ENCODE results near the gene HDAC1. TPM values are rescaled to one million over a fixed set of nuclear protein-coding genes. Genes with fewer than 3 reads are reported as not detected.

The HDAC1 gene
- total RNA-seq, 2 experiments from 2014 or later = 259 to 263 TPM

- Histone ChIP-seq H2AFZ (ENCODE audit: low read length) (no peak overlapping the region), H3K4me3 (ENCODE audit: low read depth, low read length, poor library complexity, severe bottlenecking) (no peak overlapping the region), H4K20me1 (ENCODE audit: insufficient read depth, low read length) (no peaks in the 10 kb centered on the region), H3K27ac (ENCODE audit: low read depth, low read length, poor library complexity, severe bottlenecking) (no peak overlapping the region), H3K79me2 (ENCODE audit: insufficient read depth, low read depth, low read length) (no peaks in the 10 kb centered on the region), H3K36me3 (ENCODE audit: insufficient read depth, low read length) (peaks cover 15% of the 10 kb centered on the region; the same call in 1 of the 2 replicates), H3K4me1 (ENCODE audit: insufficient read depth, low read length, poor library complexity, severe bottlenecking) (peaks cover 15% of the 10 kb centered on the region), H3K9me3 (ENCODE audit: low read length) (no peaks in the 10 kb centered on the region), H3K4me2 (ENCODE audit: low read length) (no peak overlapping the region), H3K9me2 (ENCODE audit: insufficient read depth, low read length) (no peaks in the 10 kb centered on the region)
- CTCF ChIA-PET (ENCODE audit: unreplicated experiment) = no interaction called here
- no peak for TF ChIP-seq EZH2phosphoT487 (IDR thresholded peaks at IDR 0.05; ENCODE audit: borderline replicate concordance, low read depth, low read length)
- no peak for TF ChIP-seq CTCF (conservative IDR thresholded peaks at IDR 0.05; ENCODE audit: low read length)
- POLR2A ChIA-PET = no interaction called here
- intact Hi-C loops (cut with micrococcal nuclease; ENCODE audit: unreplicated experiment) = no loop called here
- no peak for DNase-seq (ENCODE audit: low spot score)
- BruUV-seq (replicated peaks) = no TSS peak
Observed at GRCh38 chr1:32363713-32364112, 71.8 kb downstream of the HDAC1 start.

GRCh38 chr1:32364836-32365235 lies 73.0 kb downstream of the HDAC1 start:
- Histone ChIP-seq H3K4me1 (ENCODE audit: insufficient read depth, low read length, poor library complexity, severe bottlenecking) (peaks cover 7% of the 10 kb centered on the region), H4K20me1 (ENCODE audit: insufficient read depth, low read length) (no peaks in the 10 kb centered on the region), H2AFZ (ENCODE audit: low read length) (no peak overlapping the region), H3K9me2 (ENCODE audit: insufficient read depth, low read length) (no peaks in the 10 kb centered on the region), H3K9me3 (ENCODE audit: low read length) (no peaks in the 10 kb centered on the region), H3K27ac (ENCODE audit: low read depth, low read length, poor library complexity, severe bottlenecking) (no peak overlapping the region), H3K79me2 (ENCODE audit: insufficient read depth, low read depth, low read length) (no peaks in the 10 kb centered on the region), H3K4me2 (ENCODE audit: low read length) (no peak overlapping the region), H3K4me3 (ENCODE audit: low read depth, low read length, poor library complexity, severe bottlenecking) (no peak overlapping the region), H3K36me3 (ENCODE audit: insufficient read depth, low read length) (peaks cover 15% of the 10 kb centered on the region; the same call in 1 of the 2 replicates)
- TF ChIP-seq EZH2phosphoT487 (IDR thresholded peaks at IDR 0.05; ENCODE audit: borderline replicate concordance, low read depth, low read length) = no peak
- ChIA-PET POLR2A (interaction anchor here (0.6 to 1.2 kb wide), 3 partner anchors 22 to 1570 kb away, joined by 3 read pairs; no protein-coding TSS in a partner anchor), CTCF (ENCODE audit: unreplicated experiment) (no interaction called here)
- BruUV-seq (replicated peaks) = TSS peak; percentile 38
- no peak for DNase-seq (ENCODE audit: low spot score)
- intact Hi-C loops (cut with micrococcal nuclease; ENCODE audit: unreplicated experiment) = no loop called here

GRCh38 chr1:32365445-32365844 lies 73.6 kb downstream of the HDAC1 start:
- TF ChIP-seq EZH2phosphoT487 (IDR thresholded peaks at IDR 0.05; ENCODE audit: borderline replicate concordance, low read depth, low read length) (no peak), CTCF (conservative IDR thresholded peaks at IDR 0.05; ENCODE audit: low read length) (no peak)
- DNase-seq (ENCODE audit: low spot score) = no peak
- Histone ChIP-seq H3K9me2 (ENCODE audit: insufficient read depth, low read length) (no peaks in the 10 kb centered on the region), H3K79me2 (ENCODE audit: insufficient read depth, low read depth, low read length) (no peaks in the 10 kb centered on the region), H3K36me3 (ENCODE audit: insufficient read depth, low read length) (peaks cover 15% of the 10 kb centered on the region; the same call in 1 of the 2 replicates), H3K9me3 (ENCODE audit: low read length) (no peaks in the 10 kb centered on the region), H3K4me1 (ENCODE audit: insufficient read depth, low read length, poor library complexity, severe bottlenecking) (peaks cover under 1% of the 10 kb centered on the region), H3K4me3 (ENCODE audit: low read depth, low read length, poor library complexity, severe bottlenecking) (no peak overlapping the region), H4K20me1 (ENCODE audit: insufficient read depth, low read length) (no peaks in the 10 kb centered on the region), H3K27ac (ENCODE audit: low read depth, low read length, poor library complexity, severe bottlenecking) (no peak overlapping the region), H2AFZ (ENCODE audit: low read length) (no peak overlapping the region), H3K4me2 (ENCODE audit: low read length) (no peak overlapping the region)
- ChIA-PET CTCF (ENCODE audit: unreplicated experiment) (no interaction called here), POLR2A (interaction anchor here (0.7 to 1.2 kb wide), 2 partner anchors 21 to 33 kb away, joined by 3 read pairs; no protein-coding TSS in a partner anchor)
- no TSS peak for BruUV-seq (replicated peaks)
- intact Hi-C loops (cut with micrococcal nuclease; ENCODE audit: unreplicated experiment) = no loop called here
